Measurements from ENCODE around the gene EHMT1. TPM values are rescaled to one million over a fixed set of nuclear protein-coding genes. Genes with fewer than 3 reads are reported as not detected.
"Not testable (repeated sequence)": the region's sequence is repeated elsewhere in the genome, so short reads cannot be mapped to it uniquely, and the experiment has no call there.

EHMT1 gene
- polyA plus RNA-seq, 3 donors: 10.1 to 46.5 (median 15.0) TPM

DNA sequence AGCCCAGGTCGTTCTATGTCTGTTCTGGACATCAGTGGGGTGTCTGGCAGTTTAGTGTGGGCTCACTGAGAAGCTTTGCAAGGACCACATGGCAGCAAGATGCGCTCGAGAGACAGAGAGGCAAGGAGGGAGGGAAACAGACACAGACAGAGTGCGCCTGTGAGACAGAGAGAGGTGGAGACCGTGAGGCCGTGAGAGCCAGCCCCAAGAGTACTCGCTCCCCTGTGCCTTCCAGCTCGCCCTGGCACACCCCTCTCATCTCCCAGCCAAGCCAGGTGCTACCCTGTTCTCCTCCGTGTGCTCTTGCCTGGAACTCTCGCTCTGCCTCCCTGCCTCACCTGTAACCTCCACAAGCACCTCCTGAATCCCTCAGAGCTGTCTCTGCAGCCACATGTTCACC is 106.8 kb downstream of the EHMT1 start:
- peaks cover 7 to 32% of the 10 kb centered on the region in 2 donors for H3K9me3 ChIP-seq (replicated peaks in 1 of 2; ENCODE audit: control insufficient read depth in 1 of 2, insufficient read depth in 1 of 2, low read length in 2 of 2)
- no peak for DNase-seq
- H3K4me1 ChIP-seq (ENCODE audit: control insufficient read depth in 1 of 2, insufficient read depth in 2 of 2, low read length in 2 of 2): peaks cover 0 to 5% of the 10 kb centered on the region in 2 donors
- H3K4me3 ChIP-seq (replicated peaks in 1 of 3; ENCODE audit: low read depth in 2 of 3, low read length in 3 of 3): no peak overlapping the region
- no peak overlapping the region for H3K4me2 ChIP-seq (replicated peaks; ENCODE audit: extremely low read depth, low read length, poor library complexity, severe bottlenecking)
- H3K36me3 Mint-ChIP-seq: peaks cover 67 to 77% of the 10 kb centered on the region in 2 donors
- H3K9ac ChIP-seq (ENCODE audit: insufficient read depth, low read length, poor library complexity, severe bottlenecking): no peak overlapping the region
- H3K9me3 Mint-ChIP-seq: peaks cover 4 to 41% (median 12%) of the 10 kb centered on the region in 7 donors
- TF ChIP-seq, protein P1, sequence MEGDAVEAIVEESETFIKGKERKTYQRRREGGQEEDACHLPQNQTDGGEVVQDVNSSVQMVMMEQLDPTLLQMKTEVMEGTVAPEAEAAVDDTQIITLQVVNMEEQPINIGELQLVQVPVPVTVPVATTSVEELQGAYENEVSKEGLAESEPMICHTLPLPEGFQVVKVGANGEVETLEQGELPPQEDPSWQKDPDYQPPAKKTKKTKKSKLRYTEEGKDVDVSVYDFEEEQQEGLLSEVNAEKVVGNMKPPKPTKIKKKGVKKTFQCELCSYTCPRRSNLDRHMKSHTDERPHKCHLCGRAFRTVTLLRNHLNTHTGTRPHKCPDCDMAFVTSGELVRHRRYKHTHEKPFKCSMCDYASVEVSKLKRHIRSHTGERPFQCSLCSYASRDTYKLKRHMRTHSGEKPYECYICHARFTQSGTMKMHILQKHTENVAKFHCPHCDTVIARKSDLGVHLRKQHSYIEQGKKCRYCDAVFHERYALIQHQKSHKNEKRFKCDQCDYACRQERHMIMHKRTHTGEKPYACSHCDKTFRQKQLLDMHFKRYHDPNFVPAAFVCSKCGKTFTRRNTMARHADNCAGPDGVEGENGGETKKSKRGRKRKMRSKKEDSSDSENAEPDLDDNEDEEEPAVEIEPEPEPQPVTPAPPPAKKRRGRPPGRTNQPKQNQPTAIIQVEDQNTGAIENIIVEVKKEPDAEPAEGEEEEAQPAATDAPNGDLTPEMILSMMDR (IDR thresholded peaks at IDR 0.05): no peak
- H2AFZ ChIP-seq (ENCODE audit: insufficient read depth, low read depth, low read length, poor library complexity, severe bottlenecking): no peak overlapping the region
- H3K79me2 ChIP-seq (ENCODE audit: insufficient read depth, low read length): peaks cover 52% of the 10 kb centered on the region
- no peak overlapping the region for H3K27ac Mint-ChIP-seq
- H3K27ac ChIP-seq (ENCODE audit: low read depth in 1 of 2, low read length in 2 of 2): no peak overlapping the region
- peaks cover 42% of the 10 kb centered on the region for H4K20me1 ChIP-seq (ENCODE audit: insufficient read depth, low read length)
- H3K4me3 Mint-ChIP-seq: no peak overlapping the region
- H3K27me3 ChIP-seq (ENCODE audit: control insufficient read depth in 2 of 2, insufficient read depth in 2 of 2, low read length in 2 of 2): no peaks in the 10 kb centered on the region
- peaks cover 0 to 1% (median 0%) of the 10 kb centered on the region in 3 donors for H3K27me3 Mint-ChIP-seq (ENCODE audit: low read depth in 3 of 3)
- intact Hi-C loops (cut with micrococcal nuclease): no loop called here
- peaks cover 4% of the 10 kb centered on the region for H3K4me1 Mint-ChIP-seq
- peaks cover 46 to 76% of the 10 kb centered on the region in 2 donors for H3K36me3 ChIP-seq (replicated peaks in 1 of 2; ENCODE audit: control insufficient read depth in 1 of 2, insufficient read depth in 2 of 2, low read length in 2 of 2)
- 100% methylated on average over 6 of the region's 10 CpGs for WGBS (ENCODE audit: insufficient coverage)

DNA sequence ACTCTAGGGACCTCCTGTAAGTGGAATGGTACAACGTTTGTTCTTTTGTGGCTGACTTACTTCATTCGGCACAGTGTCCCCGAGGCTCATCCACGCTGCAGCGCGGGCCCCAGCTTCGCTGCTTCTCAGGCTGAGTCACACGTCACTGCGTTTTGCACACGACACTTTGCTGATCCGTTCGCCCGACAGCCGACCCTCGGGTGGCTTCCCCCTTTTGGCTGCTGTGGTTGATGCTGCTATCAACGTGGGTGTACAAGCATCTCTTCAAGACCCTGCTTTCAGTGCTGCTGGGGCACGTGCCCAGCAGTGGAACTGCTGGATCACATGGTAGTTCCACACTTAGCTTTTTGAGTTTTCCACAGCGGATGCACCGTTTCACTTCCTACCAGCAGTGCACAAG is 107.5 kb downstream of the EHMT1 start:
- H3K9ac ChIP-seq (ENCODE audit: insufficient read depth, low read length, poor library complexity, severe bottlenecking); H3K4me1 ChIP-seq (ENCODE audit: control insufficient read depth in 1 of 2, insufficient read depth in 2 of 2, low read length in 2 of 2); H3K4me3 ChIP-seq (replicated peaks in 1 of 3; ENCODE audit: low read depth in 2 of 3, low read length in 3 of 3); intact Hi-C loops (cut with micrococcal nuclease); H3K27me3 ChIP-seq (ENCODE audit: control insufficient read depth in 2 of 2, insufficient read depth in 2 of 2, low read length in 2 of 2); H3K27ac Mint-ChIP-seq; DNase-seq; H3K4me1 Mint-ChIP-seq; H3K27me3 Mint-ChIP-seq (ENCODE audit: low read depth in 3 of 3); H2AFZ ChIP-seq (ENCODE audit: insufficient read depth, low read depth, low read length, poor library complexity, severe bottlenecking); H3K27ac ChIP-seq (ENCODE audit: low read depth in 1 of 2, low read length in 2 of 2); H3K4me3 Mint-ChIP-seq; H3K4me2 ChIP-seq (replicated peaks; ENCODE audit: extremely low read depth, low read length, poor library complexity, severe bottlenecking): not testable (repeated sequence)
- peaks cover 52% of the 10 kb centered on the region for H3K79me2 ChIP-seq (ENCODE audit: insufficient read depth, low read length)
- peaks cover 47 to 77% of the 10 kb centered on the region in 2 donors for H3K36me3 ChIP-seq (replicated peaks in 1 of 2; ENCODE audit: control insufficient read depth in 1 of 2, insufficient read depth in 2 of 2, low read length in 2 of 2)
- H3K9me3 ChIP-seq (replicated peaks in 1 of 2; ENCODE audit: control insufficient read depth in 1 of 2, insufficient read depth in 1 of 2, low read length in 2 of 2): peaks cover 8 to 32% of the 10 kb centered on the region in 2 donors
- 97% methylated on average over 3 of the region's 19 CpGs for WGBS (ENCODE audit: insufficient coverage)
- H4K20me1 ChIP-seq (ENCODE audit: insufficient read depth, low read length): peaks cover 42% of the 10 kb centered on the region
- Mint-ChIP-seq H3K9me3 (peaks cover 6 to 41% (median 16%) of the 10 kb centered on the region in 7 donors), H3K36me3 (peaks cover 71 to 79% of the 10 kb centered on the region in 2 donors)
